Brain microvascular endothelial cell (primary cell): ENCODE data around the gene RPL35.

Experiments
- DNase-seq: peaks from one replicate; pipeline ENCODE4 v3.0.0-alpha.2; 2020
- H3K27ac ChIP-seq: fragments of 250-450 bp; sonication (Bioruptor Pico); 2 replicates; pipeline ENCODE4 v1.5.1; 2020; ENCODE audit warnings: mild to moderate bottlenecking, moderate library complexity
- H3K27me3 ChIP-seq: fragments of 250-450 bp; sonication (Bioruptor Pico); replicated peaks from 2 replicates; pipeline ENCODE4 v1.5.1; 2020; ENCODE audit warnings: mild to moderate bottlenecking
- H3K36me3 ChIP-seq: fragments of 250-450 bp; sonication (Bioruptor Pico); replicated peaks from 2 replicates; pipeline ENCODE4 v1.5.1; 2020; ENCODE audit warnings: mild to moderate bottlenecking
- H3K4me3 ChIP-seq: 2 replicates; pipeline ENCODE4 v1.5.1; 2011; ENCODE audit warnings: low read depth, mild to moderate bottlenecking, control low read depth, low read length, moderate library complexity
- CTCF ChIP-seq: IDR thresholded peaks from 2 replicates; pipeline ENCODE4 v1.5.1; 2011; ENCODE audit warnings: low read depth, mild to moderate bottlenecking, moderate library complexity, low read length, control low read depth, inconsistent platforms; ENCODE audit errors: missing control alignments
- in situ Hi-C: cut with HindIII; loops from 2 replicates; pipeline ENCODE4 v1.10.0; 2017; ENCODE audit warnings: low sequenced_read_pairs, low pct_ligation_motif_present

The RPL35 gene

GRCh38 chr9:124828489-124829333, 33.0 kb downstream of the RPL35 start:
- in situ Hi-C loops = no loop called here
- Histone ChIP-seq H3K4me3 (no peak overlapping the region), H3K36me3 (no peaks in the 10 kb centered on the region), H3K27ac (no peak overlapping the region), H3K27me3 (no peaks in the 10 kb centered on the region)
- no peak for TF ChIP-seq CTCF
- no peak for DNase-seq

- H3K4me3 ChIP-seq = no peak overlapping the region
- no peak for DNase-seq
- H3K27me3 ChIP-seq = no peaks in the 10 kb centered on the region
- no peaks in the 10 kb centered on the region for H3K36me3 ChIP-seq
- H3K27ac ChIP-seq = no peak overlapping the region
- no peak for TF ChIP-seq CTCF
- in situ Hi-C loops = no loop called here
These were observed 40.8 kb downstream of the RPL35 start for GRCh38 chr9:124820698-124821623.

- in situ Hi-C loops = no loop called here
- H3K4me3 ChIP-seq = no peak overlapping the region
- peak; percentile 40 for DNase-seq
- no peaks in the 10 kb centered on the region for H3K36me3 ChIP-seq
- H3K27me3 ChIP-seq = no peaks in the 10 kb centered on the region
- TF ChIP-seq CTCF = peak; percentile 4
- no peak overlapping the region for H3K27ac ChIP-seq
These were observed 43.1 kb downstream of the RPL35 start for GRCh38 chr9:124818431-124819281.

DNA sequence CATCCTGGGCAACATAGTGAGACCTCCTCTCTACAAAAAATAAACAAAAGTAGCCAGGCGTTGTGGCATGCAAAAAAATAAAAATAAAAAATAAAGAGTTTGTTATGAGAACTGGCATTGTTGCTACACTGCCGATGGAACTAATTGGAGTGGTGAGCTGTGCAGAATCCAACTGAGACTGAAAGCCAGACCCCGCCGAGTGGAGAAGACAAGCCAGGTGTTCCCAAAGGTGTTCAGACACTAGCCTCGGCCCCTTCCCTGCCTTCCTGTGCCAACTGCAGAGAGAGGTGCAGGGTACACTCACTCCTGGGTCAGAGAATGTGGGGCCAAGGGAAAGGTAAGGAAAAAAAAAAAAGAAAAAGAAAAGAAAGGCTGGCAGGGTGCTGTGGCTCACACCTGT, 46.2 kb downstream of the RPL35 start:
- in situ Hi-C loops = no loop called here
- no peak for TF ChIP-seq CTCF
- H3K27ac ChIP-seq = no peak overlapping the region
- DNase-seq = no peak
- H3K4me3 ChIP-seq = no peak overlapping the region
- H3K36me3 ChIP-seq = no peaks in the 10 kb centered on the region
- H3K27me3 ChIP-seq = no peaks in the 10 kb centered on the region

DNA sequence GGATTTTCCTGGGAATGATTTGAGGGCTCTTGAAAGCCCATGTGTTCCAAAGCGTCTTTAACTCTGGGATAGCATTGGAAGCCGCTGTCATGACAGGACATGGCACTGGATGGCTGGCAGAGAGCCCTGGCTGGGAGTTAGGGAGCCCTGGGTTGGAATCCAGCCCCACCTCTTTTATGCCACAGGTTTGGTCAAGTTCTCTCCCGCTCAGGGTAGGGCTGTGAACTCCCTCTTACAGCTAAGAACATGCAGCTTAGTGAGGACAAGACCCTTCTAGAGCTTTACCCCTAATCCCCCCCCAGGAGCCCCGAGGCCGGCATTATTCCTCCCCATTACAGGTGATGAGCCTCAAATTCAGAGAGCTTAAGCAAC, 47.6 kb downstream of the RPL35 start:
- no peaks in the 10 kb centered on the region for H3K27me3 ChIP-seq
- in situ Hi-C loops = no loop called here
- TF ChIP-seq CTCF = no peak
- H3K27ac ChIP-seq = no peak overlapping the region
- DNase-seq = no peak
- no peak overlapping the region for H3K4me3 ChIP-seq
- H3K36me3 ChIP-seq = no peaks in the 10 kb centered on the region
